AG09309 (cell line): ENCODE data around the gene MLC1.

Source experiments
- DNase-seq: peaks from one replicate; pipeline ENCODE4 v3.0.0-alpha.2; 2010; ENCODE audit warnings: low read depth
- H3K4me3 ChIP-seq: 2 replicates; pipeline ENCODE4 v1.5.1; 2011; ENCODE audit warnings: mild to moderate bottlenecking, low read depth, low read length, moderate library complexity; ENCODE audit not compliant: control insufficient read depth
- TF ChIP-seq, protein P1 (sequence below): IDR thresholded peaks from 2 replicates; pipeline ENCODE4 v1.5.1; 2011; ENCODE audit warnings: mild to moderate bottlenecking, low read depth, low read length, inconsistent platforms; ENCODE audit not compliant: insufficient read depth, control insufficient read depth; ENCODE audit errors: missing control alignments

MLC1 gene

GRCh38 chr22:50072714-50073538, 12.3 kb downstream of the MLC1 start:
- TF ChIP-seq, protein P1, sequence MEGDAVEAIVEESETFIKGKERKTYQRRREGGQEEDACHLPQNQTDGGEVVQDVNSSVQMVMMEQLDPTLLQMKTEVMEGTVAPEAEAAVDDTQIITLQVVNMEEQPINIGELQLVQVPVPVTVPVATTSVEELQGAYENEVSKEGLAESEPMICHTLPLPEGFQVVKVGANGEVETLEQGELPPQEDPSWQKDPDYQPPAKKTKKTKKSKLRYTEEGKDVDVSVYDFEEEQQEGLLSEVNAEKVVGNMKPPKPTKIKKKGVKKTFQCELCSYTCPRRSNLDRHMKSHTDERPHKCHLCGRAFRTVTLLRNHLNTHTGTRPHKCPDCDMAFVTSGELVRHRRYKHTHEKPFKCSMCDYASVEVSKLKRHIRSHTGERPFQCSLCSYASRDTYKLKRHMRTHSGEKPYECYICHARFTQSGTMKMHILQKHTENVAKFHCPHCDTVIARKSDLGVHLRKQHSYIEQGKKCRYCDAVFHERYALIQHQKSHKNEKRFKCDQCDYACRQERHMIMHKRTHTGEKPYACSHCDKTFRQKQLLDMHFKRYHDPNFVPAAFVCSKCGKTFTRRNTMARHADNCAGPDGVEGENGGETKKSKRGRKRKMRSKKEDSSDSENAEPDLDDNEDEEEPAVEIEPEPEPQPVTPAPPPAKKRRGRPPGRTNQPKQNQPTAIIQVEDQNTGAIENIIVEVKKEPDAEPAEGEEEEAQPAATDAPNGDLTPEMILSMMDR: no peak
- DNase-seq: no peak

DNA sequence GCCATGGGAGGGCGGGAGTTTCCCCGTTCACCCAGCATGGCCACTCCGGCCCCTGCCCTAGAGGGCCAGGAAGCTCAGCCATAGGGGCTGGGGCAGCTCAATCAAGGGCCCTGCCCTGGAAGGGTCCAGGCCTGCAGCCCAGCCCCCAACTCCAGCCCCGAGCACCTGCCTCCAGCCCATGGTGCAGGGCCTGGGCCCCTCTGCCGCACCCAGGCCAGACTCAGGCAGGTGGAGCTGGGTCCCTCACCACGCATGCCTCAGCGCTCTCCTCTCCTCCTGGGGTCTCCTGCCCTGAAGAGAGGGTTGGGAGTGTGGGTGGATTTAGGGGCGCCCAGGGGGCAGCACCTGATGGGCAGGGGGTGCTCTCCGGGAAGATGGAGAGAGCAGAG, 13.1 kb downstream of the MLC1 start:
- no peak for DNase-seq
- no peak overlapping the region for H3K4me3 ChIP-seq
- TF ChIP-seq, protein P1: no peak

More at GRCh38 chr22:50072714-50073538, 12.3 kb downstream of the MLC1 start:
- no peak overlapping the region for H3K4me3 ChIP-seq

DNA sequence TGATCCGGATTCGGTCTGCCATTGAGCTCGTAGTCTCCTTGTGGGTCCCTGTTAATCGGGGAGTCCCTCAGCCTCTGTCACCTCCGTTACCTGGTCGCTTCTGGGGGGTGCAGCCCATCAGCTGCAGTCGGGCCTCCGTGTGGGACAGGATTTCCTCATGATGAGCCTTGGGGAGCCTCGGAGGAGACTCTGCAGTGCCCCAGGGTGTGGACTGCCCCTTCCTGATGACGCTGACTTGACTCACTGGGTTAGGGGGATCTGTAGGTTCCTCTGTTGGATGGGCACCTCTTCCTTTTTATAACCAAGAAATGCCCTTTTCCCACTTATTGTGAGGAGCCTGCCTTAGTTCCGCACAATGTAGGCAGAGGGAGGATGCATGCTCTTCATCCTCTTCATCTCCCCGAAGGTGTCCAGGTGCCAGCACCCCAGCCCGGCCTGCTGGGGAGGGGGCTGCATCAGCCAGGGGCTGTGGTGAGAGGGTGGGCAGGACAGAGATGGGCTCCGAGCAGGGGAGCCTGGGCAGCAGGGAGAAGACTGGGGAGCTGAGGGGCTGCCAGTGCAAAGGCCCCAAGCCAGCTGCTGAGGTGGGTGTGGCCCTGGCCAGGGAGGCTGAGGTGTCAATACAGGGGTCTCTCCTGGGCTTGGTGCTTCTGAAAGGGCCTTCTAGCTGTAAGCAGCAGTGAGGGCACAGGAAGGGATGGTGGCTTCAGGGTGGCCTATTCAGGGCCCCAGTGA, 13.6 kb downstream of the MLC1 start:
- no peak for DNase-seq
- TF ChIP-seq, protein P1: no peak
- no peak overlapping the region for H3K4me3 ChIP-seq

DNA sequence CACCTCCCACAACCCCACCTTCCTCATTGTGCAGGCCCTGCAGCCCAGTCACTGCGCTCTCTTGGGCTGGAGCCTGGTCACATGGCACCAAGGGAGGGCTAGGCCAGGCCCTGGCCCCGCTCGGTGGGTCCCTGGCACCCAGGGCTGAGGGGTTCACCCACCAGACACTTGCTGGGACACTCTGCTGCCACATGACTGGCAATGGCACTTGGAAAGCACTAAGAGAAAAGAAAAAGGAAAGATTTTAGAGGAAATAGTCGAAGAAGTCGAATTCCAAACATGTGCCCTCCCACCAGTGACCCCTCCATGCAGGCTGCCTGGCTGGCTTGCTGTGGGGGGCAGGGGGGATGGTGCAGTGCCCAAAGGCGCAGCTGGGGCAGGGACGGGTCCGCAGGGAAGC, 14.9 kb downstream of the MLC1 start:
- H3K4me3 ChIP-seq: no peak overlapping the region
- DNase-seq: no peak
- TF ChIP-seq, protein P1: no peak

DNA sequence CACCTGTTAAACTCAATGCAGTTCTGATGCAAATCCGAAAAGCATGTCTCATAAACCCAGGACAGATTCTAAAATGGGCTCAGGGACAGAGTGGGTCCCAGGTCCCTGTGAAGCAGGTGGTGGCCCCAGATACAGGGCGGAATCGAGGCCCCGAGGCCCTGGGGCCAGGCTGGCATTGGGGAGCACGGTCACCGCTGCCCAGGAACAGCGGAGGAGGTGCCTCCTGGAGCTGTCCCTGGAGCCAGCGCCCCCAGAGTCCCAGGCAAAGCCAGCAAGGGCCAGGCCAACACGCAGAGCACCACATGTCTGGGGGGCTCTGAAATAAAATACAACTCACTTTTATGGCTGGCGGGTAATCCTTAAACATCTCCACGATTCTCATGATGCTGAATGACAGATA, 17.1 kb downstream of the MLC1 start:
- TF ChIP-seq, protein P1: no peak
- no peak for DNase-seq
- no peak overlapping the region for H3K4me3 ChIP-seq

DNA sequence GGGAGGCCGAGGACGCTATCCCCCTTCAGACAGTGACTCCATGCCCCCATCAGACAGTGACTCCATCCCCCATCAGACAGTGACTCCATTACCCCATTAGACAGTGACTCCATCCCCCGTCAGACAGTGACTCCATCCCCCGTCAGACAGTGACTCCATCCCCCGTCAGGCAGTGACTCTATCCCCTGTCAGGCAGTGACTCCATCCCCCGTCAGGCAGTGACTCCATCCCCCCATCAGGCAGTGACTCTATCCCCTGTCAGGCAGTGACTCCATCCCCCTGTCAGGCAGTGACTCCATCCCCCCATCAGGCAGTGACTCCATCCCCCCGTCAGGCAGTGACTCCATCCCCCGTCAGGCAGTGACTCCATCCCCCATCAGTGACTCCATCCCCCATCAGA, 18.0 kb downstream of the MLC1 start:
- no peak overlapping the region for H3K4me3 ChIP-seq
- no peak for DNase-seq
- TF ChIP-seq, protein P1: no peak
